Activated CD8-positive, alpha-beta memory T cell treated with anti-CD3 and anti-CD28 coated beads for 1 hour (primary cell): Measurements from ENCODE around the gene TREX2.

Experiments used
- DNase-seq, 2 donors: peaks; one replicate each; pipeline ENCODE4 v3.0.0-alpha.2; 2020; ENCODE audit warnings: low read depth in 1 of 2; ENCODE audit errors: extremely low read depth in 1 of 2

TREX2 gene

GRCh38 chrX:153445856-153446635 is at the start of gene TREX2:
Gene TREX2, minus strand, starts transcription at chrX:153446056. Its CDS starts 626 bp downstream, at chrX:153445430.
- no peak for DNase-seq

GRCh38 chrX:153495362-153495751 is 49.5 kb upstream of the TREX2 start:
- DNase-seq: no peak

GRCh38 chrX:153494541-153495361 is 48.9 kb upstream of the TREX2 start, which contains the start of gene BGN:
Gene BGN, plus strand, starts transcription at chrX:153494980. Its CDS starts 9,652 bp downstream, at chrX:153504632.
- no peak for DNase-seq

- no peak for DNase-seq
These were observed 48.2 kb upstream of the TREX2 start for GRCh38 chrX:153494061-153494460.

- no peak for DNase-seq
These were observed 47.2 kb upstream of the TREX2 start for GRCh38 chrX:153493085-153493484.

GRCh38 chrX:153492543-153492942 is 46.7 kb upstream of the TREX2 start:
- DNase-seq: no peak

GRCh38 chrX:153491918-153492317 is 46.1 kb upstream of the TREX2 start:
- DNase-seq: no peak

GRCh38 chrX:153491351-153491914 is 45.6 kb upstream of the TREX2 start:
- no peak for DNase-seq

GRCh38 chrX:153490217-153490930 is 44.5 kb upstream of the TREX2 start:
- DNase-seq: no peak

GRCh38 chrX:153488231-153488914 is 42.5 kb upstream of the TREX2 start:
- no peak for DNase-seq

- DNase-seq: no peak
These were observed 41.8 kb upstream of the TREX2 start for GRCh38 chrX:153487590-153488071.

GRCh38 chrX:153486171-153486570 is 40.3 kb upstream of the TREX2 start:
- no peak for DNase-seq

GRCh38 chrX:153485396-153486080 is 39.7 kb upstream of the TREX2 start:
- no peak for DNase-seq

GRCh38 chrX:153482376-153483015 is 36.6 kb upstream of the TREX2 start:
- DNase-seq: no peak

- DNase-seq: no peak
These were observed 35.2 kb upstream of the TREX2 start for GRCh38 chrX:153481043-153481442.

GRCh38 chrX:153478746-153479145 is 32.9 kb upstream of the TREX2 start:
- no peak for DNase-seq

GRCh38 chrX:153477901-153478300 is 32.0 kb upstream of the TREX2 start:
- no peak for DNase-seq

GRCh38 chrX:153477364-153477857 is 31.6 kb upstream of the TREX2 start:
- DNase-seq: no peak
